Stimulated activated CD8-positive, alpha-beta memory T cell treated with anti-CD3 and anti-CD28 coated beads, Interleukin-15, amount 100 ng/mL, for 24 hours (primary cell): Measurements from ENCODE around the gene LDHD.

ENCODE experiments used
- DNase-seq: peaks from one replicate; pipeline ENCODE4 v3.0.0-alpha.2; 2020; ENCODE audit warnings: low read depth

The LDHD gene

GRCh38 chr16:75079346-75079926, 37.1 kb downstream of the LDHD start:
- DNase-seq: no peak

GRCh38 chr16:75078886-75079285, 37.7 kb downstream of the LDHD start:
- no peak for DNase-seq

GRCh38 chr16:75075688-75076268, 40.8 kb downstream of the LDHD start:
- DNase-seq: no peak

GRCh38 chr16:75074920-75075687, 41.5 kb downstream of the LDHD start:
- peak; percentile 37 for DNase-seq

GRCh38 chr16:75074304-75074793, 42.2 kb downstream of the LDHD start:
- DNase-seq: no peak

- no peak for DNase-seq
Observed at GRCh38 chr16:75073545-75074303, 42.9 kb downstream of the LDHD start.

- DNase-seq: no peak
Observed at GRCh38 chr16:75072239-75072947, 44.2 kb downstream of the LDHD start.

- DNase-seq: no peak
Observed at GRCh38 chr16:75071621-75072020, 45.0 kb downstream of the LDHD start.

GRCh38 chr16:75070012-75070841, 46.4 kb downstream of the LDHD start:
- DNase-seq: no peak

GRCh38 chr16:75068085-75069031, 48.2 kb downstream of the LDHD start:
- no peak for DNase-seq

- DNase-seq: no peak
Observed at GRCh38 chr16:75066861-75067447, 49.6 kb downstream of the LDHD start.

GRCh38 chr16:75065521-75066149, 50.9 kb downstream of the LDHD start:
- no peak for DNase-seq

GRCh38 chr16:75065149-75065505, 51.5 kb downstream of the LDHD start:
- DNase-seq: no peak

- no peak for DNase-seq
Observed at GRCh38 chr16:75064403-75065148, 52.0 kb downstream of the LDHD start.

- DNase-seq: no peak
Observed at GRCh38 chr16:75063549-75064088, 53.0 kb downstream of the LDHD start.

GRCh38 chr16:75062976-75063346, 53.6 kb downstream of the LDHD start:
- DNase-seq: no peak

- no peak for DNase-seq
Observed at GRCh38 chr16:75062135-75062975, 54.2 kb downstream of the LDHD start.
